HG03342 (cell line): ENCODE data around the gene OBSCN.
A peak's percentile ranks its signal among the peaks of the same experiment; 100 is the strongest.

Experiments
- ATAC-seq: cut with Tn5 transposase; IDR thresholded peaks from one replicate; pipeline ENCODE4 v1.9.1; 2021; ENCODE audit warnings: mild to moderate bottlenecking, moderate library complexity; ENCODE audit not compliant: unreplicated experiment

Gene OBSCN

GRCh38 chr1:228394571-228395394 lies 186.9 kb downstream of the OBSCN start:
- no peak for ATAC-seq

GRCh38 chr1:228396770-228397662 lies 189.2 kb downstream of the OBSCN start:
- ATAC-seq: no peak

- ATAC-seq: no peak
Measured at GRCh38 chr1:228397966-228398365, 190.1 kb downstream of the OBSCN start.

- no peak for ATAC-seq
Measured at GRCh38 chr1:228398741-228399461, 191.1 kb downstream of the OBSCN start.

- no peak for ATAC-seq
Measured at GRCh38 chr1:228399531-228400236, 191.8 kb downstream of the OBSCN start.

- ATAC-seq: no peak
Measured at GRCh38 chr1:228400237-228400651, 192.4 kb downstream of the OBSCN start.

GRCh38 chr1:228400692-228401454 lies 193.0 kb downstream of the OBSCN start:
- no peak for ATAC-seq

- ATAC-seq: no peak
Measured at GRCh38 chr1:228401782-228402640, 194.2 kb downstream of the OBSCN start.

GRCh38 chr1:228402641-228403025 lies 194.8 kb downstream of the OBSCN start:
- no peak for ATAC-seq

GRCh38 chr1:228403231-228403631 lies 195.4 kb downstream of the OBSCN start:
- no peak for ATAC-seq

GRCh38 chr1:228404107-228404720 lies 196.4 kb downstream of the OBSCN start:
- ATAC-seq: no peak

GRCh38 chr1:228405200-228405978 lies 197.5 kb downstream of the OBSCN start:
- ATAC-seq: no peak

GRCh38 chr1:228405979-228406228 lies 198.1 kb downstream of the OBSCN start:
- ATAC-seq: no peak

- ATAC-seq: peak; percentile 44
Measured at GRCh38 chr1:228407106-228408040, 199.5 kb downstream of the OBSCN start.

GRCh38 chr1:228408041-228408868 lies 200.4 kb downstream of the OBSCN start:
- no peak for ATAC-seq
